HepG2 (cell line): Measurements from ENCODE around the gene FAM124B. TPM values are rescaled to one million over a fixed set of nuclear protein-coding genes. Genes with fewer than 3 reads are reported as not detected.

Experiments
- ATAC-seq: fragments of 200-7000 bp; cut with Tn5 transposase; 3 replicates; pipeline ENCODE4 v1.9.1; 2020; ENCODE audit warnings: mild to moderate bottlenecking, moderate library complexity
- BruUV-seq: library from RNA; stranded (reverse); fragments of 400-500 nt; replicated peaks from 2 replicates; lab custom pipeline; 2021; lab: Mats Ljungman, UMichigan
- CTCF ChIA-PET: fragments of 300-600 bp; formaldehyde crosslinking; extraction: SDS; loops from one replicate; lab custom pipeline; 2021; ENCODE audit warnings: low total read pairs, inconsistent platforms, low intra/inter-chr PET ratio; lab: Yijun Ruan, JAX
- POLR2A ChIA-PET: fragments of 350-600 bp; sonication (Branson Sonifier 250); formaldehyde crosslinking; loops from one replicate; lab custom pipeline; 2020; ENCODE audit warnings: antibody characterized with exemption, inconsistent platforms; lab: Yijun Ruan, JAX
- DNase-seq: peaks from one replicate; pipeline ENCODE4 v3.0.0-alpha.2; 2015; ENCODE audit warnings: low spot score
- FAIRE-seq: peaks from 3 replicates; lab custom pipeline; 2011; peaks lifted over from hg19 to GRCh38; lab: Jason Lieb, UNC
- H2AFZ ChIP-seq: one replicate; pipeline ENCODE4 v1.6.1; 2011; ENCODE audit warnings: low read length, inconsistent platforms
- H3K27ac ChIP-seq: fragments of 300-600 bp; 3 replicates; pipeline ENCODE4 v1.8.0; 2011; ENCODE audit warnings: mixed run types, mild to moderate bottlenecking, mixed read lengths, low read length, inconsistent platforms; ENCODE audit not compliant: insufficient read depth; ENCODE audit errors: extremely low read length
- H3K27me3 ChIP-seq, 2 experiments: fragments of 200-600 bp in 1 of 2; 2 replicates in 1 of 2; 3 replicates in 1 of 2; pipeline versions ENCODE4 v1.6.0 to v1.8.0; 2011; ENCODE audit warnings: low read length in 2 of 2, mild to moderate bottlenecking in 2 of 2, moderate library complexity in 2 of 2, inconsistent platforms in 1 of 2; ENCODE audit not compliant: insufficient read depth in 2 of 2, control insufficient read depth in 1 of 2
- H3K36me3 ChIP-seq, 2 experiments: fragments of 200-600 bp in 1 of 2; replicated peaks in 1 of 2; 2 replicates in 1 of 2; 3 replicates in 1 of 2; pipeline versions ENCODE4 v1.5.1 to v1.8.0; 2011; ENCODE audit warnings: low read length in 2 of 2, inconsistent platforms in 1 of 2; ENCODE audit not compliant: insufficient read depth in 2 of 2, control insufficient read depth in 1 of 2
- H3K4me1 ChIP-seq: 2 replicates; pipeline ENCODE4 v1.5.1; 2012; ENCODE audit warnings: low read length, inconsistent platforms; ENCODE audit not compliant: insufficient read depth
- H3K4me2 ChIP-seq: 2 replicates; pipeline ENCODE4 v1.6.0; 2011; ENCODE audit warnings: low read depth, low read length, inconsistent platforms
- H3K4me3 ChIP-seq, 3 experiments: fragments of 200-600 bp in 1 of 3; sonication (generic), shearing (Covaris generic) in 1 of 3; replicated peaks in 1 of 3; 2 replicates each; pipeline ENCODE4 v1.5.1; 2011 to 2016; ENCODE audit warnings: low read length in 3 of 3, inconsistent platforms in 2 of 3, low read depth in 2 of 3, mild to moderate bottlenecking in 2 of 3, control low read depth in 1 of 3, mixed read lengths in 1 of 3; ENCODE audit not compliant: insufficient read depth in 1 of 3
- H3K79me2 ChIP-seq: one replicate; pipeline ENCODE4 v1.6.1; 2011; ENCODE audit warnings: low read length, inconsistent platforms; ENCODE audit not compliant: insufficient read depth
- H3K9ac ChIP-seq: 2 replicates; pipeline ENCODE4 v1.6.0; 2011; ENCODE audit warnings: mild to moderate bottlenecking, low read depth, low read length, inconsistent platforms; ENCODE audit not compliant: insufficient read depth
- H3K9me3 ChIP-seq: 2 replicates; pipeline ENCODE4 v1.5.1; 2012; ENCODE audit warnings: mild to moderate bottlenecking, low read length
- H4K20me1 ChIP-seq: 2 replicates; pipeline ENCODE4 v1.6.0; 2011; ENCODE audit warnings: inconsistent platforms, mild to moderate bottlenecking, low read length, moderate library complexity; ENCODE audit not compliant: insufficient read depth
- ATF4 ChIP-seq, 2 experiments: fragments of 450-650 bp in 1 of 2; sonication (generic) in 1 of 2; formaldehyde crosslinking; IDR thresholded peaks; 2 replicates each; pipeline versions ENCODE4 v1.5.0 to v1.8.0; 2020 to 2022; ENCODE audit warnings: mild to moderate bottlenecking in 1 of 2, missing genetic modification reagents in 1 of 2
- BCL6 ChIP-seq: IDR thresholded peaks from 2 replicates; pipeline ENCODE4 v1.6.1; 2016; ENCODE audit warnings: missing genetic modification reagents, missing compliant biosample characterization
- GTF3A ChIP-seq: sonication (generic); formaldehyde crosslinking; conservative IDR thresholded peaks from 2 replicates; pipeline ENCODE4 v1.4.0; 2020; ENCODE audit warnings: mild to moderate bottlenecking, missing genetic modification reagents
- TAF15 ChIP-seq: fragments of 200-400 bp; formaldehyde crosslinking; IDR thresholded peaks from one replicate; pipeline ENCODE4 v1.6.1; 2018; ENCODE audit warnings: mild to moderate bottlenecking, low read depth, low read length; ENCODE audit not compliant: poor library complexity, severe bottlenecking
- YY1 ChIP-seq: IDR thresholded peaks from 2 replicates; pipeline ENCODE4 v1.6.1; 2011; ENCODE audit warnings: low read length, low read depth, moderate library complexity, mild to moderate bottlenecking; ENCODE audit not compliant: insufficient read depth, insufficient replicate concordance
- WGBS: methylation state at CpG from one replicate; pipeline ENCODE4 v1.1.6; 2017; ENCODE audit warnings: low lambda C conversion rate; 5-methylcytosine and 5-hydroxymethylcytosine counted together
- in situ Hi-C: cut with HindIII; loops from 2 replicates; pipeline ENCODE4 v1.10.0; 2017; ENCODE audit warnings: low pct_unique_long_range_greater_than_20kb; ENCODE audit not compliant: extremely low pct_ligation_motif_present
- intact Hi-C: fragments of 100-400 bp; cut with micrococcal nuclease; formaldehyde crosslinking; loops from one replicate; pipeline ENCODE4 v1.10.0; 2022; ENCODE audit not compliant: unreplicated experiment
- polyA plus RNA-seq, 8 experiments: library from polyadenylated mRNA; depleted of rRNA in 3 of 8; stranded (reverse) in 7 of 8; unstranded in 1 of 8; fragments of >200 nt; fragmentation: Illumina TruSeq in 4 of 8; extraction: Trizol in 4 of 8; gene quantifications; 2 replicates each; pipeline versions ENCODE4 v1.2.1 to v1.2.3, GENCODE V29; 2011 to 2016; ENCODE audit warnings: low read depth in 4 of 8, missing spikeins in 1 of 8, mixed read lengths in 1 of 8; ENCODE audit not compliant: insufficient read depth in 1 of 8
- total RNA-seq, 5 experiments: library from RNA; depleted of rRNA; stranded (reverse); fragments of >200 nt; fragmentation: Illumina TruSeq; extraction: Trizol; gene quantifications; 2 replicates each; pipeline ENCODE4 v1.2.3, GENCODE V29; 2016; ENCODE audit warnings: low read depth in 1 of 5
- TF ChIP-seq, protein P1 (sequence below): sonication (generic); IDR thresholded peaks from 2 replicates; pipeline ENCODE4 v1.6.1; 2016; ENCODE audit warnings: low read depth, borderline replicate concordance

FAM124B gene
- total and polyA plus RNA-seq, 2 of the 13 experiments (the other 11 are each of a cell fraction or from before 2014, with no cell fraction given) = not detected

DNA sequence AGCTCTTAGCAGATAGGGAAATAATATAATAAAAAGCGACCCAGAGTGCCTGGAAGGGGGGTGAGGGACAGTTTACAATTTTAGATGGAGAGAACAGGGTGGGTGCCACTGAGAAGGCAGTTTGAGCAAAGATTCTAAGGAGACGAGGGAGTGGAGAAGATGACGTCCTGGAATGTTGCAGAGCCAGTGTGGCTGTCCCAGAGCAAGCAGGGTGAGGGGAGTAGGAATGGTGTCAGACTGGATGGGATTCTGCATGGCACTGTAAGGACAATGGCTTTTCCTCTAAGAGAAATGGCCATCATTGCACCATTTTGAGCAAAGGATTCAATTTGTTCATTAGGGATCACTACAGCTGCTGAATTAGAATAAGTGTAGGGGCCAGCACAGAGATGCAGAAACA, 73.1 kb downstream of the FAM124B start:
- Histone ChIP-seq H3K27ac (no peak overlapping the region), H3K4me1 (peaks cover 6% of the 10 kb centered on the region), H3K79me2 (no peaks in the 10 kb centered on the region), H3K36me3 (no peaks in the 10 kb centered on the region), H3K27me3 (peaks cover 0 to 12% of the 10 kb centered on the region in 2 experiments; a peak in 3 of 5 replicates), H4K20me1 (no peaks in the 10 kb centered on the region), H3K4me2 (no peak overlapping the region), H3K9me3 (no peaks in the 10 kb centered on the region), H3K9ac (no peak overlapping the region), H3K4me3 (no peak overlapping the region), H2AFZ (no peak overlapping the region)
- no peak for FAIRE-seq
- CTCF ChIA-PET = no interaction called here
- TF ChIP-seq TAF15 = no peak
- no peak for TF ChIP-seq GTF3A (CRISPR knock-in tag)
- TF ChIP-seq, protein P1, sequence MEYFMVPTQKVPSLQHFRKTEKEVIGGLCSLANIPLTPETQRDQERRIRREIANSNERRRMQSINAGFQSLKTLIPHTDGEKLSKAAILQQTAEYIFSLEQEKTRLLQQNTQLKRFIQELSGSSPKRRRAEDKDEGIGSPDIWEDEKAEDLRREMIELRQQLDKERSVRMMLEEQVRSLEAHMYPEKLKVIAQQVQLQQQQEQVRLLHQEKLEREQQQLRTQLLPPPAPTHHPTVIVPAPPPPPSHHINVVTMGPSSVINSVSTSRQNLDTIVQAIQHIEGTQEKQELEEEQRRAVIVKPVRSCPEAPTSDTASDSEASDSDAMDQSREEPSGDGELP = no peak
- no peak for TF ChIP-seq BCL6 (CRISPR knock-in tag)
- TF ChIP-seq YY1 = no peak
- TF ChIP-seq ATF4 (CRISPR knock-in tag; IDR thresholded peaks at IDR 0.05) = no peak
- BruUV-seq = no TSS peak
- no peak for DNase-seq
- intact Hi-C loops (no loop called here), in situ Hi-C loops (no loop called here)
- 7% methylated on average over 3 of the region's 3 CpGs for WGBS
- POLR2A ChIA-PET = no interaction called here
- no peak for ATAC-seq

Other genes starting within 250 kb of the FAM124B start
- 62.3 and 97.3 TPM in 2 replicates for gene CUL3, start 183.3 kb upstream of the FAM124B start, total RNA-seq (2016; rRNA removed; fragmentation: Illumina TruSeq; extraction: Trizol)
- 27.3 and 33.2 TPM in 2 replicates for gene CUL3, start 183.3 kb upstream of the FAM124B start, polyA plus RNA-seq (2011; rRNA removed)